HG02870 (cell line): Measurements from ENCODE around the gene TMEM74B.
"Not testable (repeated sequence)": the region's sequence is repeated elsewhere in the genome, so short reads cannot be mapped to it uniquely, and the experiment has no call there.

Experiments used
- ATAC-seq: cut with Tn5 transposase; IDR thresholded peaks from one replicate; pipeline ENCODE4 v1.9.1; 2021; ENCODE audit warnings: mild to moderate bottlenecking, moderate library complexity; ENCODE audit not compliant: unreplicated experiment

TMEM74B gene

DNA sequence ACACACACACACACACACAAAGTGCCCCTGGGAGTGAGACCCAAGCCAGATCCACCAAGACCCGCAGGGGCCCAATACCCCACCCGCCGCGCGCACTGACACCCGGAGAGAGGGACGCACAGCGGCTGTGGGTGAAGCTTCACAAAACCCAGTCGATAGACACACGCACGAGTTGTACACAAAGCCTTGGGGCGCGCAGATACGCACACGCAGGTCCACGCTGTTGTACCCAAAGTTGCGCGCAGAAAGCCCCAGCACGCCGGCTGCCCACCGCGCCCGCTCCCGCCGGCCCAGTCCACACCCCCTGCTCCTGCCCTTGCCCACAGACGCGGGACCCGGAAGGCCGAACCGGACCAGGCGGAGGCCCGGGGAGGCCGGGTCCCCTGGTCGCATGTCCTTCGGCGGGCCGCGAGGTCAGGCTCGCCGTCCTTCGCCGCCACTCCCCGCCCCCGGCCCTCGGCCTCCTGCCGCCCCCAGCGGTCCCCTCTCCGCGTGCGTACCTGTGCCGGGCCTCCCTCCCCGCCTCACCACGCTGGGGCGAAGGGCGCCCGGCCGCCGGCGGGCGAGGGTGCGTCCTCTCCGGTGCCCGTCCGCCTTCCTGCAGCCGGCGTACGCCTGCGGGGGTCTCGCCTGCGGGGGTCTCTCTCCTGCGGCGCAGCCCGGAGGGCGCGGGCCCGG lies at the start of gene TMEM74B:
TMEM74B (minus strand) TSS at position 344 of the 678 bp plus-strand sequence. CDS start 1,180 bp downstream, outside the sequence.
- no peak for ATAC-seq

DNA sequence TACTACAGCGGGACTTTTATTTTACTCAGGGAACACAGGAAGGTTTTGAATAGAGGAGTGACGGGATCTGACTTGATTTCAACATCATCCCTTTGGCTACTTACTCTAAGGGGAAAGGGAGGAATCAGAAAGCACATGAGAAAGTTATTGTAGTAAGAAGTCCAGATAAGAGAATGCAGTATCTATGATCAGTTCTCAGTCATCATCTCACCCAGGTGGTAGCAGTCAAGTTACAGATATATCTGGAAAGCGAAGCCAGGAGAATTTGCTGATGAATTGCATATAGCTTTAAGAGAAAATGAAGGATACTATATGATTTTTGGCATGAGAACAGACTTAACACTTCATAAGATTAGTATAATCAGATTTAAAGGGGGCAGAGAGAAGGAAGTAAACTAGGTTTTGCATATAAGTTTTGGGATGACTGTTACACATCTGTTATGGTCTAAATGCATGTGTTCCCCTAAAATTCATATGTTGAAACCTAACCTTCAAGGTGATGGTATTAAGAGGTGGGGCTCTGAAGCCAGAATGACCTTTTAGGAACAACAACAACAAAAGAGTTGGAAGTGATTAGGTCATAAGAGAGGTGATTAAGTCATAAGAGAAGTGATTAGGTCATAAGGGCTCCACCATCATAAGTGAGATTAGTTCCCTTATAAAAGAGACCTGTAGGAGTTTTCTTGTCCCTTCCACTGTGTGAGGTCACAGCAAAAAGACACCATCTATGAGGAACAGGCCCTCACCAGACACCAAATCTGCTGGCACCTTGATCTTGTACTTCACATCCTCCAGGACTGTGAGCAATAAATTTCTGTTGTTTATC lies 47.7 kb upstream of the TMEM74B start:
- ATAC-seq = peak; percentile 57

DNA sequence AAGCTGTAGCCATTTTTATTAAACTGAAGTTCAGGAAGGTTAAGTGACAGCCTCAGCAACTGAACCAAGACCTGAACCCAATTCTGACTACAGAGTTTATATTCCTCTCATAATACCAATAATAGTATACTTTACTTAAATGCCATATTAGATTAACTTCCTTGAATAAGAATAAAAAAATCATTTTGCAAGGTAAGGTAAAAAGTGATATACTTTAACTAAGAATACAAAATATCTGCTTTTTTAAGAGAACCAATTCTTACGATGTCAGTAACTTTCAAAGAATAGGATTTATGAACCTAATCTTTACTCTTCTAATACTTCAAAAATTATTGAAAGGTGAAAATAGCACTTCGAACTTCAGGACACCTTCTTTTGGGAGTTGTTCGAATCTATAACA lies 44.8 kb upstream of the TMEM74B start:
- ATAC-seq = no peak

DNA sequence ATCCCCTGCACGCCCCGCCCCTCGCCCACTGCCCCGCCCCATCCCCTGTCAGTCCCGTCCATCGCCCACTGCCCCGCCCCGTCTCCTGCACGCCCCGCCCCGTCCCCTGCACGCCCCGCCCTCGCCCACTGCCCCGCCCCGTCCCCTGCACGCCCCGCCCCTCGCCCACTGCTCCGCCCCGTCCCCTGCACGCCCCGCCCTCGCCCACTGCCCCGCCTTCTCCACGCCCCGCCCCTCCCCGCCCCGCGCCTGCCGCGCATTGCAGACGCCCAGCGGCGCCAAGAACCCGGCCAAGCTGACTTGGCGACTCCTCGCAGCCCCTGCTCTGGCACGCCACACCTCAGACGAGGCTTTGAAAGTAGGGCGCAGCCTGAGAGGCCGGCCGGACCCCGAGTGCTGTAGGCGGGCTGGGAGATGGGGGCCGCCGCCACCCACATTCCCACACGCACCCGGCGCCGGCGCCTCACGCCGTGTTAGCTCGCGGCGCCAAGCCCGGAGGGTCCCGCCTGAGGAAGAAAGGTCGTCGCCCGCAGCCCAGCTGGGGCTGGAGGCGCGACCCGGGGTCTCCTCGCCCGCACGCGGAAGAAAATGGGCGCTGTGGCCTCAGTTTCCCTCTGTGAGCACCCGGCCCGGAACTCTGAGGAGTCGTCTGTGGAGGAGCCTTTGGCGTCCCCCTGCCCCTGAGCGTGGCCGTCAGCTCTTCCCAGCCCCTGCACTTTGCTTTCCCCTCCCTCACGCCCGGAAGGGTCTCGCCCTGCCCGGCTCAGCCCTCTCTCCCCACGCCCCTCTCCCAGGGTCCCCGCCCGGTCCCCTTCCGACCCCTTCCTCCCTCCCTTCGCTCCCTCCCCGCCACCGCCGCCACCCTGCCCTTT lies 41.2 kb upstream of the TMEM74B start, which contains the start of gene RAD21L1:
RAD21L1 (plus strand) TSS at position 262 of the 872 bp plus-strand sequence. CDS start 2,410 bp downstream, outside the sequence.
- no peak for ATAC-seq

DNA sequence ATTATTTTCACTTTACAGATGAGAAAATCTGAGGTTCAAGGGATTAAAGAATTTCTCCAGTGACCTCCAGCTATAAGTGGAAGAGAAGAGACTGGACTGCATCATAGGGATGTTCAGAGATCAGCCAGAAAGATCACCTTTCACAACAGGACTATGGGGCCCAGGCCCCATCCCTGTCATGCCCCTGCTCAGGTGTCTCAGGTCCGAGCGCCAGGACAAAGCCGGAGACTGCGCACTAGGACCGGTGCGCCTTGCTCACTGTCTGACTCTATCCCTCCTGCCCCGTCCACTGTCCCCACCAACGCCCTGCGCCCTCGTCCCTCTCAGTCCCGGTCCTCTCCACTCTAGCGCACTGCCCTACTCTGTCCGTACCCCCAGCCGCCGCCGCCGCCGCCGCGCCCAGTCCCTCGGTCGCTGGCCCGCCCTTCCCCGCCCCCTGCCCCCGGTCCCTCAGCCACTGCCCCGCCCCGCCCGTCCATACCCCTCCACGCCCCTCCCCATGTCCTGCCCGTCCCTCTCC lies 40.5 kb upstream of the TMEM74B start:
- ATAC-seq = no peak

DNA sequence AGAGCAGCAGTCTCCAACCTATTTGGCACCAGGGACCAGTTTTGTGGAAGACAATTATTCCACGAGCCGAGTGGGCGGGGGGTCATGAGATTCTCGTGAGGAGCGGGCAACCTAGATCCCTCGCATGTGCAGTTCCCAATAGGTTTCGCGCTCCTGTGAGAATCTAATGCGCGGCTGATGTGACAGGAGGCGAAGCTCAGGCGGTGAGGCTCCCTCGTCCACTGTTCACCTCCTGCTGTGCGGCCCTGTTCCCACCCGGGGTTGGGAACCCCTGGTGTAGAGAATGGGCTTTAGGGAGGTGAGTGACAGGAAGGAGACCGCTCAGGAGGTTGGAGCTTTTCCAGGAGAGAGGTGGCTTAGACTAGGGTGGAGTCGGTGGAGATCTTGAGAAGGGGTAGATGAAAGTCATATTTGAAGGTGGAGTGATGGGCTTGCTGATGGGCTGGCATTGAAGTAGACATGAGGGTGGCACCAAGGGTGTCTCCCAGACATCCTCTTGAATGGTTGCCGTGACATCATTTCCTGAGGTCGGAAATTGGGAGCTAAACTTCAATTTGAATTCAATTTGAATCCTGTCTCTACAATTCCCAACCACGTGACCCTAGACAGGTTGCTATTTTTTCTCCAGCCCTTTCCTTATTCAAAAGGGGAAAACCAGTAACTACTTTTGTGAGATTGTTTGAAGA lies 39.6 kb upstream of the TMEM74B start:
- no peak for ATAC-seq

DNA sequence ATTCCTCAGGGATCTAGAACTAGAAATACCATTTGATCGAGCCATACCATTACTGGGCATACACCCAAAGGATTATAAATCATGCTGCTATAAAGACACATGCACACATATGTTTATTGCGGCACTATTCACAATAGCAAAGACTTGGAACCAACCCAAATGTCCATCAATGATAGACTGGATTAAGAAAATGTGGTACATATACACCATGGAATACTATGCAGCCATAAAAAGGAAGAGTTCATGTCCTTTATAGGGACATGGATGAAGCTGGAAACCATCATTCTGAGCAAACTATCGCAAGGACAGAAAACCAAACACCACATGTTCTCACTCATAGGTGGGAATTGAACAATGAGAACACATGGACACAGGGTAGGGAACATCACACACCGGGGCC lies 38.0 kb upstream of the TMEM74B start:
- not testable (repeated sequence) for ATAC-seq

DNA sequence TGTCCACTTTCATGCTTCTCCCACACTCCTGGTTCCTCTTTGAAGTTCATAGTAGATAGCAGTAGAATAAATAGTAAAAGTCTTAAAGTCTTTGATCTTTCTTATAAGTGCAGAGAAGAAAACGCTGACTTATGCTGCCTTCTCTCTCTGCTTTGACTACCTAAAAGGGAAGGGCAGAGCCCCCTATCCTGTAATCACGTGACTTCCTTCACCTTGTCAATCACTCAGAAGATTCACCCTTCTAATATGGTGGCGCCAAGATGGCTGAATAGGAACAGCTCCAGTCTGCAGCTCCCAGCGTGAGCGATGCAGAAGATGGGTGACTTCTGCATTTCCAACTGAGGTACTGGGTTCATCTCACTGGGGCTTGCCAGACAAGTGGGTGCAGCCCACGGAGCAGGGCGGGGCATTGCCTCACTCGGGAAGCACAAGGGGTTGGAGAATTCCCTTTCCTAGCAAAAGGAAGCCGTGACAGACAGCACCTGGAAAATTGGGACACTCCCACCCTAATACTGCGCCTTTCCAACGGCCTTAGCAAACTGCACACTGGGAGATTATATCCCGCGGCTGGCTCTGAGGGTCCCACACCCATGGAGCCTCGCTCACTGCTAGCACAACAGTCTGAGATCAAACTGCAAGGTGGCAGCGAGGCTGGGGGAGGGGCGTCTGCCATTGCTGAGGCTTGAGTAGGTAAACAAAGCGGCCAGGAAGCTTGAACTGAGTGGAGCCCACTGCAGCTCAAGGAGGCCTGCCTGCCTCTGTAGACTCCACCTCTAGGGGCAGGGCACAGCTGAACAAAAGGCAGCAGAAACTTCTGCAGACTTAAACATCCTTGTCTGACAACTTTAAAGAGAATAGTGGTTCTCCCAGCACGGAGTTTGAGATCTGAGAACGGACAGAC lies 32.0 kb upstream of the TMEM74B start:
- not testable (repeated sequence) for ATAC-seq

DNA sequence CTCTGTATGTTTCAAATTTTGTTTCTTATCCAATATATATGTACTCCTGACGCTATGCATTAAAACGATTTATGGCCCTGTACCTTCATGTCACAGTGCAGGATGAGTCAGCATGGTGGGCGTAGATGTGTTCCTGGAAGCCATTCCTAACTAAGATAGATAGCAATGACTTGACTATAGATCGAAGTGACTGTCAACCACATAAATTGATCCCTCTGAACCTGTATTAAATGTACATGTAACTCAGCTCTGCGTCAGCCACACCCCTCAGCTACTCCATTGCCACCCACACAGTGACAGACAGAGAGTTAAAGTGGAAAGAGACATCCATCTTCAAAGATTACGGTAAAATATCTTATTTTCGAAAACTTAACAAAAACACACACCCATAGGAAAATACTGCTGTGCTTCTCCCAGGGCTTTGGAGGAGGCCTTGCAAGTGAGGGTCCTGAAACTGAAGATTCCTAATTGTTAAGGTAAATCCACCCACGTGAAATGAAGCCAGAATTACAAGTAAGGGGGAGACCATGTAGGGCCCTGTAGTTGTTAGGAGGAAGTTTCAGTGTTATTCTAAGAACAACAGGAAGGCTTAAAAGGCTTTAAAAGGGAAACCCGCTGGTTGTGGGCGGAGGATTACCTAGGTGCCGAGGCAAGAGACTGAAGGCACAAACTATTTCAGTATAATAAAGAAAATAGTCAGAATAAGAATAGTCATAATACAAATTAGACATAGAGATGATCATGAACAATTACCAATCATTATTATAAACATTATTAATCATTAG lies 30.8 kb upstream of the TMEM74B start:
- no peak for ATAC-seq

DNA sequence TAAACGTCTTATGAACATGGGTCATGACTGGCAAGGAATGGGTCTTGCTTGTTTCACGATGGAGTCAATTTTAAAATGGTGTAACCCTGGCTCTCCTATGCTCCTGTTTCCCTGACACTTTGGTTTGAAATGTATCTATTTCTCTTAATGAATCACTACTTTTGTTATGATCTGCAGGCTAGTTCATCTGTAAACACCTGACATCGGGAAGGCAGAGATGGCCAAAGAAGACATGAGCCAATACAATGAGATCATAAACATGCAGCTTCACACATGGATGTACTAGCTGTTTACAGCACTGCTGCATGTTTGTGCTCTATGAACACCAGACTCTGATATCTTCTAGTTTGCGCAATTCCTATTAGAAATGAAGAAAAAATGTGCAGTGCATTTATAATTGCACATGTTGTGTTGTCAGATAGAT lies 30.1 kb upstream of the TMEM74B start:
- ATAC-seq = no peak

DNA sequence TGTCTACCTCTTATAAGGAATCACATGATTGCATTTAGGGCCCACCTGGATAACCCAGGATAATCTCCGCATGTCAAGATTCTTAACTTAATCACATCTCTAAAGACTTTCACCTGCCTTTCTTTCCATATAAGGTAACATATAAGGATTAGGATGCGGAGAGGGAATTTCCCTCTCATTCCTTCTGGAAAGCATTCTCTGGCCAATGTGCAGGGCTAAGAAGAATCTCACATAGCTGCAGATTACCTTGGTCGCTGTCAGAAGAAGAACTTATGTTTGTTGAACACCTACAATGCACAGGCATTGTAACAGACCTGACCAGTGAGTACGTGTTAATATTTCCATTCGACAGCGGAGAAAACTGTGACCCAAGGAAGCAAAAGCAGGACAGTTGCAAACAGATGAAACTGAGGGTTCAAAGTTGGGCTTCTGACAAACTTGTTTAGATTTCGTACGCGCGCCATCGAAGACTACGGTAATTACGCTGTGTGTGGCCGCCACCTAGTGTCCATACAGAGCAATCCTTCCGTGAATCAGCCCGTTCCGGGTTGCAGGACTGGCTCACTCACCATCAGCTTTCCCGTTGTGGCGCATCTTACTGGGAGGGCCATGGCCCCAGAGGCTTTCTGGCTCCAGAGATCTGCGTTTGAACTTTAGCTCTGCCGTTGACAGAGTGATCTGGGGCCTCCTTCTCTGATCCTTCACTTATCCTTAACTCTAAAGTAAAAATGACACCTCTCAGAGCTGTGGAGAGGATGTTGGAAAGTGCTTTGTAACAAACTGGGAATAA lies 28.0 kb upstream of the TMEM74B start:
- ATAC-seq = peak; percentile 61

DNA sequence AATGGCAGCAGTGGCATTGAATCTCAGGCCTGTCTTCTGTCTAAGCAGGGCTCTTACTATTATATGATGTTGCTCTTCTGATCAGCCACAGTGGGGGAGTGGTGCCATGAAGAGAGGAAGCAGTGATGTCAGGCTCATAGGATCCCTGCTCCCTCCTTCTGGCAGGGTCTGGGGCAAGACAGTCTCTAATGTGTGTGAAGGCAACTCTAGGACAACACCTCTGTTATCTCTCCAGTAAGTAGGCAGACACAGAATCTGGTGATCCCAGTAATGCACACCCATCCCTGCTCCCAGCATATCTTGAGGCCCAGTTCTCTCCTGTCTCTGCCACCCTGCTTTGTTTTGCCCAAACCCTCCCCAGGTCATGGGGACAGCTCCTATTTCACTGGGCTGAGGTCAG lies 27.2 kb upstream of the TMEM74B start:
- ATAC-seq = no peak

DNA sequence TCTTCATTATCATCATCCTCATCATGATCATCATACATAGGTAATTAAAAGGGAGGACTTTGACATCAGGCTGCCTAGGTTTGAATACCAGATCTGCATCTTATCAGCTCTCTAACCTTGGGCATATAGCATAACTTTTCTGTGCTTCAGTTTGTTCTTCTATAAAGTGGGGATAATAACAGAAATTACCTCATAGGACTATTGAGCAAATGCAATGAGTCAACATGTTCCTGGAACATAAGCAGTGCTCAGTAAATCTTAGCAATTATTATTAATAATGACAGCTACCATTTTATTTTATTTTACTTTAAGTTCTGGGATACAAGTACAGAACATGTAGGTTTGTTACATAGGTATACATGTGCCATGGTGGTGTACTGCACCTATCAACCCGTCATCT lies 25.7 kb upstream of the TMEM74B start:
- no peak for ATAC-seq

DNA sequence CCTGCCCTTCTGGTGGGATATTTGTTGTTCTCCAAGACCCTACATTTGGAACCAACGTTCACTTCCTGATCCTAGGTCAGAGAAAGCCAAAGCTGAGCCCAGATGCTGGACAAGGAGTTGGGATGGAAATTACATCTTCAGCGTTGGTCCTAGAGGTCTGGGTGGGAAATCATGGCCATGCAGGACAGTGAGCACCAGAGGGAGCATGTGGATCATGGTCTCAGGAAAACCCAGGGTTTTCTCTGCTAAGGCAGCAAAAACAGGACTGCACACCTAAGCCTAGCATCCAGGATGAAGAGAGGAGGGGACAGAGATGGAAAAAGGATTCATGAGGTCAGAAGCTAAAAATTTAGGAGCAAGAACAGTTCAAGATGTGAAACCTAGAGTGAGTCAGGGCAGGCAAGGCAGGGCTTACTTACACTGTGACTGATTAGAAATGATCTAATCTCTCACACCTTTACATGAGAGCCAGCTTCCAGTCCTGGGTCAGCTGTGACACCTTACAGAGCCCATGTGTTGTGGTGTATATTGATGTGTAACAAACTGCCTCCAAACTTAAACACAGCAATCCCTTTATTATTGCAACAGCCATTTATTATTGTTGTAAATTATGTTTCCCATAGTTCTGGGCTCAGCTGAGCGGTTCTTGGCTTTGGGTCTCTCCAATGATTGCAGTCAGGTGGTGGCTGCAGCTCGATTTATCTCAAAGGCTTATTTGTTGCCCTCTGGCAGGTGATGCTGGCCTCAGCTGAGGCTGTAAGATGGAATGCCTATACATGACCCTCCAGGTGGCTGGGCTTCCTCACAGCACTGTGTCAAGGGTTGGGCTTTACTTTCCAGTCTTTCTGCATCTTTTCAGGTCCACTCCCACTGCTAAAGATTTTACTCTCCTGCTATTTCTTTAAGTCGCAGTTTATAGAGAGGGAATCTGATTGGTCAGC lies 24.9 kb upstream of the TMEM74B start:
- no peak for ATAC-seq

DNA sequence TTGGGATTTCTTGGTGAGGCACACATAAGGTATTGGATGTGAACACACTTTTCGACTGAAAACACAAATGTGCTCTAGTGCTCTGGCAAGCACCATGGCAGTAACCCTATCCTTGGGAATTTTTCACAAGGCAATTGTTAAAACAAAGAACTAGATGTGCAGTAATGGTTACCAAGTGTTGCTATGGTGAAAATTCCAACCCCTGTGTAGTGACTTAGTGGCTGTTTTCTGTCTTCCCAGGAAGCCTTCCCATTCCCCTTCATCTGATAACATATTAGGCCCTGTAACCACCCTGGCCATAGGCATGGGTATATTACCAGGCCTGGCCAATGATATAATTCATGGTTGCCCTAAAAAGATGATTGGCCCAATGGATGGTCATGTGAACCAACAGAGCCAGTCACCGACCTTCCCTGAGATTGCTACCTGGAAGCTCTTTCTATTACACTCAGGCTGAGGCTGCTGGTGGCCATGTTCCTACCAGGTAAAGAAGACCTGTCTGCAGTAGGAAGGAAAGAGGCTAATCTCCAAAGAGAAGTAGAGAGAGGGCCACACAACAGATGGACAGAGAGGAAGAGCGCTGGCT lies 22.6 kb upstream of the TMEM74B start:
- ATAC-seq = no peak
